ENCODE data around the gene PAQR3.

Gene PAQR3

DNA sequence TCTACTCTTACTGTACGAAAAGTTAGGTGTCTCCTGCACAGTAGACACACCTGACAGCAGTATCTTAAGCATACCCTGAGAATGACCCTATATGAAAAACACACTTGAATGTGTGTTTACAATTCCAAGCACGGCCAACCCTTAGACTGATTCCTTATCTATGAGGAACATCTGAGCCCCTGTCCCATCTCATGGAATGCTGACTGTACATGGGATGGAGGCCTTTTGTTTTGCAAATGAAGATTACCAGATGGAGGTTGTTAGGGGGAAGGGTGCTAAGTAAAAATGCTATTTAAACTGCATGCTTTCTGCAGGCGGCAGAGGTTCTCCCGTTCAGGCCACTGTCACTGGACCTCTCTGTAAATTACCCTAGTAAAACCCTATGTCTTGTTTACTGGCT lies 2.2 kb downstream of the PAQR3 start:
- ATAC-seq = no peak
- TF ChIP-seq TCF4 (CRISPR knock-in tag; IDR thresholded peaks at IDR 0.05; ENCODE audit: borderline replicate concordance) (no peak), ZFP3 (CRISPR knock-in tag; IDR thresholded peaks at IDR 0.05) (no peak), SNAI2 (CRISPR knock-in tag; IDR thresholded peaks at IDR 0.05) (no peak), ESRRG (CRISPR knock-in tag; IDR thresholded peaks at IDR 0.05) (no peak)
- TF ChIP-seq, protein P1, sequence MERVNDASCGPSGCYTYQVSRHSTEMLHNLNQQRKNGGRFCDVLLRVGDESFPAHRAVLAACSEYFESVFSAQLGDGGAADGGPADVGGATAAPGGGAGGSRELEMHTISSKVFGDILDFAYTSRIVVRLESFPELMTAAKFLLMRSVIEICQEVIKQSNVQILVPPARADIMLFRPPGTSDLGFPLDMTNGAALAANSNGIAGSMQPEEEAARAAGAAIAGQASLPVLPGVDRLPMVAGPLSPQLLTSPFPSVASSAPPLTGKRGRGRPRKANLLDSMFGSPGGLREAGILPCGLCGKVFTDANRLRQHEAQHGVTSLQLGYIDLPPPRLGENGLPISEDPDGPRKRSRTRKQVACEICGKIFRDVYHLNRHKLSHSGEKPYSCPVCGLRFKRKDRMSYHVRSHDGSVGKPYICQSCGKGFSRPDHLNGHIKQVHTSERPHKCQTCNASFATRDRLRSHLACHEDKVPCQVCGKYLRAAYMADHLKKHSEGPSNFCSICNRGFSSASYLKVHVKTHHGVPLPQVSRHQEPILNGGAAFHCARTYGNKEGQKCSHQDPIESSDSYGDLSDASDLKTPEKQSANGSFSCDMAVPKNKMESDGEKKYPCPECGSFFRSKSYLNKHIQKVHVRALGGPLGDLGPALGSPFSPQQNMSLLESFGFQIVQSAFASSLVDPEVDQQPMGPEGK (CRISPR knock-in tag; IDR thresholded peaks at IDR 0.05; ENCODE audit: borderline replicate concordance) = no peak
- TF ChIP-seq, protein P2, sequence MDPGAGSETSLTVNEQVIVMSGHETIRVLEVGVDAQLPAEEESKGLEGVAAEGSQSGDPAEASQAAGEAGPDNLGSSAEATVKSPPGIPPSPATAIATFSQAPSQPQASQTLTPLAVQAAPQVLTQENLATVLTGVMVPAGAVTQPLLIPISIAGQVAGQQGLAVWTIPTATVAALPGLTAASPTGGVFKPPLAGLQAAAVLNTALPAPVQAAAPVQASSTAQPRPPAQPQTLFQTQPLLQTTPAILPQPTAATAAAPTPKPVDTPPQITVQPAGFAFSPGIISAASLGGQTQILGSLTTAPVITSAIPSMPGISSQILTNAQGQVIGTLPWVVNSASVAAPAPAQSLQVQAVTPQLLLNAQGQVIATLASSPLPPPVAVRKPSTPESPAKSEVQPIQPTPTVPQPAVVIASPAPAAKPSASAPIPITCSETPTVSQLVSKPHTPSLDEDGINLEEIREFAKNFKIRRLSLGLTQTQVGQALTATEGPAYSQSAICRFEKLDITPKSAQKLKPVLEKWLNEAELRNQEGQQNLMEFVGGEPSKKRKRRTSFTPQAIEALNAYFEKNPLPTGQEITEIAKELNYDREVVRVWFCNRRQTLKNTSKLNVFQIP (CRISPR knock-in tag; IDR thresholded peaks at IDR 0.05; ENCODE audit: borderline replicate concordance, low read depth) = no peak

- TF ChIP-seq ESRRG (CRISPR knock-in tag; IDR thresholded peaks at IDR 0.05) (no peak), ZC3H10 (CRISPR knock-in tag; IDR thresholded peaks at IDR 0.05) (no peak), TCF4 (CRISPR knock-in tag; IDR thresholded peaks at IDR 0.05; ENCODE audit: borderline replicate concordance) (no peak), ZFP30 (CRISPR knock-in tag; IDR thresholded peaks at IDR 0.05) (no peak), RARB (CRISPR knock-in tag; IDR thresholded peaks at IDR 0.05) (no peak), ZFP3 (CRISPR knock-in tag; IDR thresholded peaks at IDR 0.05) (no peak), CREB5 (CRISPR knock-in tag; IDR thresholded peaks at IDR 0.05; ENCODE audit: low read depth) (no peak), GLIS3 (CRISPR knock-in tag; IDR thresholded peaks at IDR 0.05) (no peak), ZNF70 (CRISPR knock-in tag; IDR thresholded peaks at IDR 0.05) (no peak), SNAI2 (CRISPR knock-in tag; IDR thresholded peaks at IDR 0.05) (no peak), TOX (CRISPR knock-in tag; IDR thresholded peaks at IDR 0.05; ENCODE audit: borderline replicate concordance) (no peak), OSR1 (CRISPR knock-in tag; IDR thresholded peaks at IDR 0.05) (no peak), ARNTL (CRISPR knock-in tag; IDR thresholded peaks at IDR 0.05; ENCODE audit: borderline replicate concordance, low read depth) (no peak)
- TF ChIP-seq, protein P1 (CRISPR knock-in tag; IDR thresholded peaks at IDR 0.05; ENCODE audit: borderline replicate concordance) = no peak
- TF ChIP-seq, protein P3, sequence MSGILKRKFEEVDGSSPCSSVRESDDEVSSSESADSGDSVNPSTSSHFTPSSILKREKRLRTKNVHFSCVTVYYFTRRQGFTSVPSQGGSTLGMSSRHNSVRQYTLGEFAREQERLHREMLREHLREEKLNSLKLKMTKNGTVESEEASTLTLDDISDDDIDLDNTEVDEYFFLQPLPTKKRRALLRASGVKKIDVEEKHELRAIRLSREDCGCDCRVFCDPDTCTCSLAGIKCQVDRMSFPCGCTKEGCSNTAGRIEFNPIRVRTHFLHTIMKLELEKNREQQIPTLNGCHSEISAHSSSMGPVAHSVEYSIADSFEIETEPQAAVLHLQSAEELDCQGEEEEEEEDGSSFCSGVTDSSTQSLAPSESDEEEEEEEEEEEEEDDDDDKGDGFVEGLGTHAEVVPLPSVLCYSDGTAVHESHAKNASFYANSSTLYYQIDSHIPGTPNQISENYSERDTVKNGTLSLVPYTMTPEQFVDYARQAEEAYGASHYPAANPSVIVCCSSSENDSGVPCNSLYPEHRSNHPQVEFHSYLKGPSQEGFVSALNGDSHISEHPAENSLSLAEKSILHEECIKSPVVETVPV (CRISPR knock-in tag; IDR thresholded peaks at IDR 0.05) = no peak
- no peak for ATAC-seq
Observed at GRCh38 chr4:78930016-78930629, 9.1 kb downstream of the PAQR3 start.

DNA sequence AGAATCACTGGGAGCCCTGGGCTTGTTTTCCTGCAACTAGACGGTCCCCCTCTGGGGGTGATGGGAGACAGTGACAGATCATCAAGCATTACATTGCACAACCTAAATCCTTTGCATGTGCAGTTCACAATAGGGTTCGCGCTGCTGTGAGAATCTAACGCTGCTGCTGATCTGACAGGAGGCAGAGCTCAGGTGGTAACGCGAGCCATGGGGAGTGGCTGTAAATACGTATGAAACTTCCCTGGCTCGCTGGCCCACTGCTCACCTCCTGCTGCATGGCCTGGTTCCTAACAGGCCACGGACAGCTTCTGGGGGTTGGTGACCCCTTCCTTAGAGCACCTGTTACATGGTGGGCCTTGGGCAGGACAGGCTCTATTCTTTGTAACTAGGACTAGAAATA lies 10.4 kb downstream of the PAQR3 start:
- ATAC-seq = no peak

More for the DNA sequence above, 10.4 kb downstream of the PAQR3 start:
- TF ChIP-seq ESRRG (CRISPR knock-in tag; IDR thresholded peaks at IDR 0.05) (no peak), OSR1 (CRISPR knock-in tag; IDR thresholded peaks at IDR 0.05) (no peak), GLIS3 (CRISPR knock-in tag; IDR thresholded peaks at IDR 0.05) (no peak), PPARA (CRISPR knock-in tag; IDR thresholded peaks at IDR 0.05; ENCODE audit: borderline replicate concordance) (no peak), CSDC2 (CRISPR knock-in tag; IDR thresholded peaks at IDR 0.05) (no peak), CREB5 (CRISPR knock-in tag; IDR thresholded peaks at IDR 0.05; ENCODE audit: low read depth) (no peak), ZC3H10 (CRISPR knock-in tag; IDR thresholded peaks at IDR 0.05) (no peak), ARNTL (CRISPR knock-in tag; IDR thresholded peaks at IDR 0.05; ENCODE audit: borderline replicate concordance, low read depth) (no peak), ZFP30 (CRISPR knock-in tag; IDR thresholded peaks at IDR 0.05) (no peak), TCF4 (CRISPR knock-in tag; IDR thresholded peaks at IDR 0.05; ENCODE audit: borderline replicate concordance) (no peak), RARB (CRISPR knock-in tag; IDR thresholded peaks at IDR 0.05) (no peak)
- TF ChIP-seq, protein P1 (CRISPR knock-in tag; IDR thresholded peaks at IDR 0.05; ENCODE audit: borderline replicate concordance) = no peak
- TF ChIP-seq, protein P4, sequence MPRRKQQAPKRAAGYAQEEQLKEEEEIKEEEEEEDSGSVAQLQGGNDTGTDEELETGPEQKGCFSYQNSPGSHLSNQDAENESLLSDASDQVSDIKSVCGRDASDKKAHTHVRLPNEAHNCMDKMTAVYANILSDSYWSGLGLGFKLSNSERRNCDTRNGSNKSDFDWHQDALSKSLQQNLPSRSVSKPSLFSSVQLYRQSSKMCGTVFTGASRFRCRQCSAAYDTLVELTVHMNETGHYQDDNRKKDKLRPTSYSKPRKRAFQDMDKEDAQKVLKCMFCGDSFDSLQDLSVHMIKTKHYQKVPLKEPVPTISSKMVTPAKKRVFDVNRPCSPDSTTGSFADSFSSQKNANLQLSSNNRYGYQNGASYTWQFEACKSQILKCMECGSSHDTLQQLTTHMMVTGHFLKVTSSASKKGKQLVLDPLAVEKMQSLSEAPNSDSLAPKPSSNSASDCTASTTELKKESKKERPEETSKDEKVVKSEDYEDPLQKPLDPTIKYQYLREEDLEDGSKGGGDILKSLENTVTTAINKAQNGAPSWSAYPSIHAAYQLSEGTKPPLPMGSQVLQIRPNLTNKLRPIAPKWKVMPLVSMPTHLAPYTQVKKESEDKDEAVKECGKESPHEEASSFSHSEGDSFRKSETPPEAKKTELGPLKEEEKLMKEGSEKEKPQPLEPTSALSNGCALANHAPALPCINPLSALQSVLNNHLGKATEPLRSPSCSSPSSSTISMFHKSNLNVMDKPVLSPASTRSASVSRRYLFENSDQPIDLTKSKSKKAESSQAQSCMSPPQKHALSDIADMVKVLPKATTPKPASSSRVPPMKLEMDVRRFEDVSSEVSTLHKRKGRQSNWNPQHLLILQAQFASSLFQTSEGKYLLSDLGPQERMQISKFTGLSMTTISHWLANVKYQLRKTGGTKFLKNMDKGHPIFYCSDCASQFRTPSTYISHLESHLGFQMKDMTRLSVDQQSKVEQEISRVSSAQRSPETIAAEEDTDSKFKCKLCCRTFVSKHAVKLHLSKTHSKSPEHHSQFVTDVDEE (CRISPR knock-in tag; IDR thresholded peaks at IDR 0.05) = no peak

All from SK-N-SH treated with all-trans-retinoic acid at 6 μM for 48 hours (cell line).